ENCODE results near the gene PCDHGC3.

The PCDHGC3 gene

GRCh38 chr5:141507387-141508091 is 31.8 kb downstream of the PCDHGC3 start:
- peak overlapping the region; percentile 69 for H3K4me3 ChIP-seq (ENCODE audit: low read depth, low read length)
- TF ChIP-seq CTCF (IDR thresholded peaks at IDR 0.05; ENCODE audit: insufficient read depth, low read depth, low read length, missing control alignments), result no peak
- DNase-seq (ENCODE audit: low read depth), result peak; percentile 72

- peak overlapping the region; percentile 69 for H3K4me3 ChIP-seq (ENCODE audit: low read depth, low read length)
- no peak for TF ChIP-seq CTCF (IDR thresholded peaks at IDR 0.05; ENCODE audit: insufficient read depth, low read depth, low read length, missing control alignments)
- peak; percentile 50 for DNase-seq (ENCODE audit: low read depth)
These were observed 32.7 kb downstream of the PCDHGC3 start for GRCh38 chr5:141508440-141508797.

GRCh38 chr5:141508798-141509611 is 33.2 kb downstream of the PCDHGC3 start:
- no peak for TF ChIP-seq CTCF (IDR thresholded peaks at IDR 0.05; ENCODE audit: insufficient read depth, low read depth, low read length, missing control alignments)
- H3K4me3 ChIP-seq (ENCODE audit: low read depth, low read length), result peak overlapping the region; percentile 69
- peak; percentile 80 for DNase-seq (ENCODE audit: low read depth)

- no peak for TF ChIP-seq CTCF (IDR thresholded peaks at IDR 0.05; ENCODE audit: insufficient read depth, low read depth, low read length, missing control alignments)
- peak overlapping the region; percentile 69 for H3K4me3 ChIP-seq (ENCODE audit: low read depth, low read length)
- DNase-seq (ENCODE audit: low read depth), result peak; percentile 54
These were observed 34.4 kb downstream of the PCDHGC3 start for GRCh38 chr5:141510160-141510559.

- peak; percentile 96 for DNase-seq (ENCODE audit: low read depth)
- no peak for TF ChIP-seq CTCF (IDR thresholded peaks at IDR 0.05; ENCODE audit: insufficient read depth, low read depth, low read length, missing control alignments)
- H3K4me3 ChIP-seq (ENCODE audit: low read depth, low read length), result peak overlapping the region; percentile 69
These were observed 35.3 kb downstream of the PCDHGC3 start for GRCh38 chr5:141510850-141511601.

- TF ChIP-seq CTCF (IDR thresholded peaks at IDR 0.05; ENCODE audit: insufficient read depth, low read depth, low read length, missing control alignments), result no peak
These were observed 36.1 kb downstream of the PCDHGC3 start for GRCh38 chr5:141511771-141512325.

More at GRCh38 chr5:141511771-141512325, 36.1 kb downstream of the PCDHGC3 start:
- DNase-seq (ENCODE audit: low read depth), result no peak
- H3K4me3 ChIP-seq (ENCODE audit: low read depth, low read length), result peak overlapping the region; percentile 69

Data from GM12865 (cell line).